Astrocyte (in vitro differentiated cells and primary cell): ENCODE data around the gene CCNT2. TPM values are rescaled to one million over a fixed set of nuclear protein-coding genes. Genes with fewer than 3 reads are reported as not detected.
A peak's percentile ranks its signal among the peaks of the same experiment; 100 is the strongest.

Source experiments
- DNase-seq: peaks from one replicate; pipeline ENCODE4 v3.0.0-alpha.2; 2010; ENCODE audit warnings: low read depth
- FAIRE-seq: peaks from 2 replicates; lab custom pipeline; 2011; peaks lifted over from hg19 to GRCh38; lab: Jason Lieb, UNC
- H2AFZ ChIP-seq: 2 replicates; pipeline ENCODE4 v1.6.0; 2012; ENCODE audit warnings: low read depth, low read length, inconsistent platforms
- H3K27ac ChIP-seq: 2 replicates; pipeline ENCODE4 v1.5.1; 2011; ENCODE audit warnings: low read depth, low read length, inconsistent platforms
- H3K27me3 ChIP-seq: 2 replicates; pipeline ENCODE4 v1.6.0; 2011; ENCODE audit warnings: low read length, inconsistent platforms; ENCODE audit not compliant: insufficient read depth
- H3K36me3 ChIP-seq: 2 replicates; pipeline ENCODE4 v1.5.1; 2011; ENCODE audit warnings: low read length, inconsistent platforms; ENCODE audit not compliant: insufficient read depth
- H3K4me1 ChIP-seq: 2 replicates; pipeline ENCODE4 v1.5.1; 2011; ENCODE audit warnings: low read length, inconsistent platforms; ENCODE audit not compliant: insufficient read depth
- H3K4me2 ChIP-seq: 2 replicates; pipeline ENCODE4 v1.6.0; 2012; ENCODE audit warnings: low read length, inconsistent platforms
- H3K4me3 ChIP-seq: 2 replicates; pipeline ENCODE4 v1.5.1; 2011; ENCODE audit warnings: low read depth, mild to moderate bottlenecking, low read length, inconsistent platforms; ENCODE audit not compliant: insufficient read depth
- H3K79me2 ChIP-seq: 2 replicates; pipeline ENCODE4 v1.6.0; 2012; ENCODE audit warnings: mild to moderate bottlenecking, low read length, inconsistent platforms; ENCODE audit not compliant: insufficient read depth
- H3K9ac ChIP-seq: 2 replicates; pipeline ENCODE4 v1.6.0; 2012; ENCODE audit warnings: mild to moderate bottlenecking, low read length, inconsistent platforms
- H3K9me3 ChIP-seq: 2 replicates; pipeline ENCODE4 v1.5.1; 2012; ENCODE audit warnings: low read depth, mild to moderate bottlenecking, low read length, inconsistent platforms; ENCODE audit not compliant: insufficient read depth
- H4K20me1 ChIP-seq: 2 replicates; pipeline ENCODE4 v1.6.0; 2012; ENCODE audit warnings: low read length, inconsistent platforms; ENCODE audit not compliant: insufficient read depth
- H3K27ac Mint-ChIP-seq: one replicate; pipeline ENCODE4 v1.8.0; 2021; ENCODE audit warnings: mild to moderate bottlenecking, mixed read lengths; ENCODE audit not compliant: unreplicated experiment
- H3K27me3 Mint-ChIP-seq: one replicate; pipeline ENCODE4 v1.8.0; 2021; ENCODE audit warnings: low read depth, mixed read lengths; ENCODE audit not compliant: unreplicated experiment
- H3K36me3 Mint-ChIP-seq: one replicate; pipeline ENCODE4 v1.8.0; 2021; ENCODE audit warnings: low read depth, mixed read lengths; ENCODE audit not compliant: unreplicated experiment
- H3K4me1 Mint-ChIP-seq: one replicate; pipeline ENCODE4 v1.8.0; 2021; ENCODE audit warnings: low read depth, mixed read lengths; ENCODE audit not compliant: unreplicated experiment
- H3K4me3 Mint-ChIP-seq: one replicate; pipeline ENCODE4 v1.8.0; 2021; ENCODE audit warnings: mild to moderate bottlenecking, moderate library complexity, mixed read lengths; ENCODE audit not compliant: unreplicated experiment
- H3K9me3 Mint-ChIP-seq: one replicate; pipeline ENCODE4 v1.8.0; 2021; ENCODE audit warnings: mild to moderate bottlenecking, mixed read lengths; ENCODE audit not compliant: unreplicated experiment
- CTCF ChIP-seq: IDR thresholded peaks from 2 replicates; pipeline ENCODE4 v1.5.1; 2011; ENCODE audit warnings: low read depth, mild to moderate bottlenecking, inconsistent platforms, low read length, moderate library complexity; ENCODE audit not compliant: insufficient read depth
- EZH2 ChIP-seq: IDR thresholded peaks from 2 replicates; pipeline ENCODE4 v1.6.1; 2012; ENCODE audit warnings: mild to moderate bottlenecking, low read length, inconsistent platforms; ENCODE audit not compliant: insufficient read depth
- total RNA-seq: library from RNA; stranded (reverse); gene quantifications from 2 replicates; pipeline ENCODE4 v1.2.1, GENCODE V29; 2021

CCNT2 gene
- total RNA-seq, 1 donor from 2014 or later, result 33.2 TPM

DNA sequence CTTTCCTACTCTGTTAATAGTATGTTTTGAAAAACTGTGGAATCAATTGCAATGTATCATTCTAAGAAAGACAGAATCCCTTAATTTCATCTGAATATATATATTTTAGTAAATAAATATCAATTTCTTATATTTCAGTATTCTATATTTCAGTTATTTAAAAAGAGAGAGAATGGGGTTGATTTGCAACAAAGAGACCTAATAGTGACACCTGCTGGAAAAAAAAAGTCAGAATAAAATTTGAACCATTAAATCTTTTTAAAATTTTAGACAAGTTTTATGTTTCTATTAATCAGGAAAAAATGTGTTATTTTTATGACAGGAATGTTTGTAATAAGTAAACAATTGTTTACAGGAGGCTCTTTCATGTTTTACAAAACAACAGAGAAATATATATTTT, 20.7 kb upstream of the CCNT2 start:
- no peak for FAIRE-seq

GRCh38 chr2:134899204-134899603, 19.4 kb upstream of the CCNT2 start:
- no peak for FAIRE-seq
- H3K27me3 ChIP-seq, result no peaks in the 10 kb centered on the region
- no peak overlapping the region for H3K27ac Mint-ChIP-seq

More for the DNA sequence above, 20.7 kb upstream of the CCNT2 start:
- Histone ChIP-seq H2AFZ (no peak overlapping the region), H3K9ac (no peak overlapping the region), H4K20me1 (no peaks in the 10 kb centered on the region), H3K27ac (no peak overlapping the region), H3K36me3 (no peaks in the 10 kb centered on the region), H3K4me2 (no peak overlapping the region), H3K27me3 (no peaks in the 10 kb centered on the region), H3K4me3 (no peak overlapping the region), H3K4me1 (no peaks in the 10 kb centered on the region), H3K79me2 (no peaks in the 10 kb centered on the region), H3K9me3 (no peaks in the 10 kb centered on the region)
- TF ChIP-seq CTCF (peak; percentile 22), EZH2 (no peak)
- Mint-ChIP-seq H3K4me1 (peaks cover 3% of the 10 kb centered on the region), H3K27me3 (no peaks in the 10 kb centered on the region), H3K9me3 (no peaks in the 10 kb centered on the region), H3K36me3 (no peaks in the 10 kb centered on the region), H3K27ac (no peak overlapping the region), H3K4me3 (no peak overlapping the region)
- DNase-seq, result no peak

More at GRCh38 chr2:134899204-134899603, 19.4 kb upstream of the CCNT2 start:
- Mint-ChIP-seq H3K4me3 (no peak overlapping the region), H3K36me3 (no peaks in the 10 kb centered on the region), H3K9me3 (no peaks in the 10 kb centered on the region), H3K4me1 (peaks cover 3% of the 10 kb centered on the region), H3K27me3 (no peaks in the 10 kb centered on the region)
- DNase-seq, result no peak
- H3K4me3 ChIP-seq, result no peak overlapping the region
- H3K79me2 ChIP-seq, result no peaks in the 10 kb centered on the region
- H3K9ac ChIP-seq, result no peak overlapping the region
- H3K4me2 ChIP-seq, result no peak overlapping the region
- TF ChIP-seq CTCF (no peak), EZH2 (no peak)
- no peaks in the 10 kb centered on the region for H3K9me3 ChIP-seq
- H3K27ac ChIP-seq, result no peak overlapping the region
- H4K20me1 ChIP-seq, result no peaks in the 10 kb centered on the region
- H3K4me1 ChIP-seq, result no peaks in the 10 kb centered on the region
- H2AFZ ChIP-seq, result no peak overlapping the region
- H3K36me3 ChIP-seq, result no peaks in the 10 kb centered on the region
